ENCODE results near the gene ZIC3.
A peak's percentile ranks its signal among the peaks of the same experiment; 100 is the strongest.

Gene ZIC3

DNA sequence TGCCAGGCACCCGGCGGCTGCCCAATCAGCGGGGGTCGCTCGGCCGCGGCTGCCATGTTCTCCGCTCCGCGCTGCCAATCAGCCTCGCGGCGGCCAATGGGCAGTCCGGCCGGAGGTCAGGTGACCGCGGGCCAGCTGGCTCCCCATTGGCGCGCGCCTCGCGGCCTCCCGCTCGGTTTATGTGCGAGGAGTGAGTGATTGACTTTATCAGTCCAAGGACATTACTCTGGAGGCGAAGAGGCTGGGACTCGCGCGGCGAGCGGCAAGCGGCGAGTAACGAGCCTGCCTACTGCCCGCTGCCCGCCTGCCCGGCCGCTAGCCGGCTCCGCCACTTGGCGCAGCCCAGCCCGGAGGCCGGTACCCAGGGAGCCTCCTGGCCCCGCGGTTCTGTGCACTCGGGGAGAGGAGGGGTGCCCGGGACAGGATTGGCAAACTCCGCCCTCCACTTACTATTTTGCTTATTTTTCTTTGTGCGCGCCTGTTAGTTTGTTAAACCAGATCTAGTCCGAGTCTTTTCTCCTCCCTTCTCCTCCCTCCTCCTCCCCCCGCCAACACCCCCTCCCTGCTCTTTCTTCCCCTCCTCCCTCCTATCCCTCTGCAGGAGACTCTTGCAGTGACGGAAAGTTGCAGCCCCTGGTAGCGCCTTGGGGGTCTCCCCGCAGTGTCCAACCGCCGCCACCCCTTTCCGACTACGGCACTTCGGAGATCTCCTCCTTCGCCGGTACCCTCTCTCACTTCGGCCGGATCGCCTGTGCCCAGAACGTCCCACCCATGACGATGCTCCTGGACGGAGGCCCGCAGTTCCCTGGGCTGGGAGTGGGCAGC, at the start of gene ZIC3:
Gene ZIC3, plus strand, starts transcription at position 207 of the 825 bp plus-strand sequence. Its CDS starts 565 bp downstream, at position 772.
- Histone ChIP-seq H3K27me3 (replicated peaks) (peaks cover 6% of the 10 kb centered on the region), H3K36me3 (replicated peaks) (no peaks in the 10 kb centered on the region), H3K4me3 (ENCODE audit: low read depth, low read length) (peak within 1 kb of the TSS; percentile 46), H3K27ac (no peak within 1 kb of the TSS)
- TF ChIP-seq, protein P1, sequence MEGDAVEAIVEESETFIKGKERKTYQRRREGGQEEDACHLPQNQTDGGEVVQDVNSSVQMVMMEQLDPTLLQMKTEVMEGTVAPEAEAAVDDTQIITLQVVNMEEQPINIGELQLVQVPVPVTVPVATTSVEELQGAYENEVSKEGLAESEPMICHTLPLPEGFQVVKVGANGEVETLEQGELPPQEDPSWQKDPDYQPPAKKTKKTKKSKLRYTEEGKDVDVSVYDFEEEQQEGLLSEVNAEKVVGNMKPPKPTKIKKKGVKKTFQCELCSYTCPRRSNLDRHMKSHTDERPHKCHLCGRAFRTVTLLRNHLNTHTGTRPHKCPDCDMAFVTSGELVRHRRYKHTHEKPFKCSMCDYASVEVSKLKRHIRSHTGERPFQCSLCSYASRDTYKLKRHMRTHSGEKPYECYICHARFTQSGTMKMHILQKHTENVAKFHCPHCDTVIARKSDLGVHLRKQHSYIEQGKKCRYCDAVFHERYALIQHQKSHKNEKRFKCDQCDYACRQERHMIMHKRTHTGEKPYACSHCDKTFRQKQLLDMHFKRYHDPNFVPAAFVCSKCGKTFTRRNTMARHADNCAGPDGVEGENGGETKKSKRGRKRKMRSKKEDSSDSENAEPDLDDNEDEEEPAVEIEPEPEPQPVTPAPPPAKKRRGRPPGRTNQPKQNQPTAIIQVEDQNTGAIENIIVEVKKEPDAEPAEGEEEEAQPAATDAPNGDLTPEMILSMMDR (IDR thresholded peaks at IDR 0.05; ENCODE audit: low read depth, low read length, missing control alignments) = no peak
- peak; percentile 3 for DNase-seq
- in situ Hi-C loops (cut with HindIII; ENCODE audit: low pct_ligation_motif_present, low sequenced_read_pairs) = no loop called here

DNA sequence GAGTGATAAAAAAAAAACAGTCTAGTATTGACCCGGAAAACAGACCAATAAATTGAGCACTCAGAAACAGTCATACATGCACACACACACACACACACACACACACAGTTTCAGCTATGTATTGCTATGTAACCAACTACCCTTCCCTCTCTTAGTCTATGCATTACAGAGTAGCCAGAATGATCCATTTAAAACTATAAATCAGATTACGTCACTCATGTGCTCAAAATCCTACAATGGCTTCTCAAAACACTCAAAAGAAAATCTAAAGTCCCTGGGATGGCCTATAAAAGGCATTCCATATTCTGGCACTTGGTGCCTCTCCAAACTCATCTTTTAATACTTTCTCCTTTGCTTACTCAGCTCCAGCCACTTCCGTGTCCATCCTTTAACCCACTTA, 46.5 kb upstream of the ZIC3 start:
- DNase-seq = no peak
- Histone ChIP-seq H3K36me3 (replicated peaks) (no peaks in the 10 kb centered on the region), H3K27me3 (replicated peaks) (no peaks in the 10 kb centered on the region), H3K27ac (no peak overlapping the region), H3K4me3 (ENCODE audit: low read depth, low read length) (no peak overlapping the region)
- TF ChIP-seq, protein P1 (IDR thresholded peaks at IDR 0.05; ENCODE audit: low read depth, low read length, missing control alignments) = no peak
- in situ Hi-C loops (cut with HindIII; ENCODE audit: low pct_ligation_motif_present, low sequenced_read_pairs) = no loop called here

DNA sequence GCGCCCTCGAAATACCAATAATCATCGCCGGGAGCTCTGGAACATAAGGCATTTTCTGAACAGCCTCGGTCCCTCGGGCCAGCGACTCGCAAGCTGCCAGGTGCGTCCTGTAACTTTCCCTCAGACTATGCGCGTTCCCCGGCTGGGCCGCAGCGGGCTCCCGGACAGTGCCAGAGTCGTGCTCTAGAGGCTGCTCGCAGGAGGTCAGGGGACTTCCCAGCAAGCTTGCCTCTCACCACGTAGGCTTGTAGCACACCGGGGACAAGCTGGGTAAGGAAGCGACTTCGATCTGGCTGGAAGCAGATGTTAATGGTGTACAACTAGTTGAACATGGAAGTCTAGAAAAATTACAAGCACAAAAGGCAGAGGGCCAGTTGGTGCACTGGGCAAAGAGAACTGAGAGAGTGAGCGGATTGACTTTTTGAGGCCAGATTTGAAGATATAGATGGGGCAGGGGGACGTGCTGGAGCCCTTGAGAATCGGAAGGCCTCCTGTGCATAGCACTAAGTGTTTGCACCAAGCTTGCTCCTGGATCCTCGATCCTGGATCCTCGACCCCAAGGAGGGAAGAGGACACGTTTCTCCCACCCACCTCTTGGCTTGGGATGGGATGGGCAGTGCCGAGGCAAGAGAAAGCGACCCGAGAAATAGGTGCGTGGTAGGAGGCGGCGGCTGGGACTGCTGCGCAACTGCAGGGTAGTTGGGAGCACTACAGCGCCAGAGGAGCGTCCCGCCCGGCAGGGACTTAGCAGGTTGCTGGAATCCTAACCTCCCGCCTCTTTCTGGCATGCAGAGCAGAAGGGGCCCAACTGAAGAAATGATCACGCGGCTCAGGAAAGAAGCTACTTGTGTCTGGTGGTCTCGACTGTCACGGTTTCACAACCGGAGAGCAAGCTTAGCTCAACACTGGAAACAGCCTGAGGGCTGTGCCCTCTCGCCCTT, 19.9 kb upstream of the ZIC3 start:
- in situ Hi-C loops (cut with HindIII; ENCODE audit: low pct_ligation_motif_present, low sequenced_read_pairs) = no loop called here
- no peaks in the 10 kb centered on the region for H3K27me3 ChIP-seq (replicated peaks)
- DNase-seq = no peak

DNA sequence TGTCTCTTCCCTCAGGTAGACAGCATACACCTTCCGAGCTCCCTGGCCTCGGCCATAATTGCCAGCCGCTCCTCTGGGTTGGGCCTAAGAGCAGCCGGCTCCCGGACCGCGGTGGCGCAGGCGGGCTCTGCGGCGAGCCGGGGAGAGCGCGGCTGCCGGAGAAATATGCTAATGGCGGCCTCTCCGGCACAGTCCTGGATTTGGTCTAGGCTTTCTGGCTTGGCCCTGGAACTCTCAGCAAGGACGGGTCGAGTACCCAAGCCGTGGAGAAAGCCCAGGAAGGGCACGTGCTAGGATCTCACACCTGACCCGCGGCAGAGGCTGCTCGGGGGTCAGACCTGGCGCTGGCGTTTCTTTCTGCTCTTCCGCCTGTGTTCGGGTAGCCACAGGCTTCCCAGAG, 18.6 kb upstream of the ZIC3 start:
- H3K4me3 ChIP-seq (ENCODE audit: low read depth, low read length) = no peak overlapping the region
- H3K27me3 ChIP-seq (replicated peaks) = no peaks in the 10 kb centered on the region
- no peak for DNase-seq
- H3K27ac ChIP-seq = no peak overlapping the region
- in situ Hi-C loops (cut with HindIII; ENCODE audit: low pct_ligation_motif_present, low sequenced_read_pairs) = no loop called here
- no peaks in the 10 kb centered on the region for H3K36me3 ChIP-seq (replicated peaks)
- TF ChIP-seq, protein P1 (IDR thresholded peaks at IDR 0.05; ENCODE audit: low read depth, low read length, missing control alignments) = no peak

More for the DNA sequence above, 19.9 kb upstream of the ZIC3 start:
- Histone ChIP-seq H3K27ac (no peak overlapping the region), H3K4me3 (ENCODE audit: low read depth, low read length) (no peak overlapping the region), H3K36me3 (replicated peaks) (no peaks in the 10 kb centered on the region)
- TF ChIP-seq, protein P1 (IDR thresholded peaks at IDR 0.05; ENCODE audit: low read depth, low read length, missing control alignments) = no peak

DNA sequence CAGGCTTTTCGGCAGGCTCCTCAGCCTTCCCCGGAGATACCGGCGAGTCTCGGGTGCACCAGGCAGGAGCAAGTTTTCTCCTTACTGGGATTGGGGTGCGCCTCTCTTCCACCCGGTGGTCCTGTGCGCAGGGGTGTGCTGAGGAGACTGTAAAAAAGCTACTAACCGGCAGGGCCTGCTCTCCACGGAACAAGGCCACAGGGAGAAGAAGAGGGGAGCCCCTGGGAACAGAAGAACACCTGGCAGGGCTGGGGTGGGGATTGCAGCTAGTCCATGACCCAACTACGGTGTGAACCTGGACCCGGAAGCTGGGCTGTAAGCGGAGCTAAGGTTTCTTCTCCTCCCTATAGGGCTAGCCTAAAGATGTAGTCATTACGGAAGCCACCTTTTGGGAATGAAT, 17.7 kb upstream of the ZIC3 start:
- no peak for DNase-seq
- no peaks in the 10 kb centered on the region for H3K36me3 ChIP-seq (replicated peaks)
- in situ Hi-C loops (cut with HindIII; ENCODE audit: low pct_ligation_motif_present, low sequenced_read_pairs) = no loop called here
- H3K27ac ChIP-seq = no peak overlapping the region
- no peak overlapping the region for H3K4me3 ChIP-seq (ENCODE audit: low read depth, low read length)
- H3K27me3 ChIP-seq (replicated peaks) = no peaks in the 10 kb centered on the region
- TF ChIP-seq, protein P1 (IDR thresholded peaks at IDR 0.05; ENCODE audit: low read depth, low read length, missing control alignments) = no peak

Measured in brain microvascular endothelial cell (primary cell).